ENCODE measurements around the gene EEFSEC.

EEFSEC gene

DNA sequence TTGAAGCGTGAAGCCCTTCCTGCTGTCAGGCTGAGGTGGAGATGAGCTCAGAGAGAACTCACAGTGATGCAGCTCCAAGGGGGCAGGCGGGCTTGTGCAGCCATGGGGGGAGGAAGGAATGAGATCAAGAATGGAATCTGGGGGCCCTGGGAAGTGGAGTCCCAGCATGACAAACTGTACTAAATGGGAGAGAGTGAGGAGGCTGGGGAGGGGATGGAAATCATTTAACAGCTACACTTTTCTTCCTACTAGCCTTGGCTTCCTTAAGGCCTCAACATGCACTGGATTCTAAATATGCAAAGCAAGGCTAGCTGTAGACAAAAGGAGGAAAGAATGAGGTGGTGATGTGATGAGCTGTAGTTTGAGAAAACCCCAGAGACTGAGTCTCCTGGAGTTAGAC is 133.9 kb downstream of the EEFSEC start:
- no peak for DNase-seq (ENCODE audit: low read depth)

GRCh38 chr3:128289534-128289933 is 136.3 kb downstream of the EEFSEC start:
- DNase-seq (ENCODE audit: low read depth), result no peak

- no peak for DNase-seq (ENCODE audit: low read depth)
These were observed 137.2 kb downstream of the EEFSEC start for GRCh38 chr3:128290484-128290883.

DNA sequence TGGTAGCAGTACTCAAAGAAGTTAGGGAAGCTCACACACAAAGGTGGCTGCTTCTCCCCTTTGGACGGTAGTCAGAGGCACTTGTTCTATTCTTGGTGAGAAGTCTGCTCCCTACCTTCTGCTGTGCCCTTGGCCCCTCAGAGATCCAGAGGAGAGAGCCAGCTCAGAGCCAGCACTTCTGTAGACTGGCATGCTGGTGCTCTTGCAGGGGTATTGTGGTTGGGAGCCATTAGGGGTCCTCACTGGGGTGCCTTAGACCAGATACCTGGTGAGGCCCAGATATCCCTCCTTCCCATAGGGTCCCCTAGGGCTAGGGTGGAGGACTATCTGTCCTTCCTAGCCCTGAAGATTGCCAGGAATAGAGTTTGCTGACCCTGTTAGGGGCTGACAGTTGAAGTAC is 140.6 kb downstream of the EEFSEC start:
- no peak for DNase-seq (ENCODE audit: low read depth)

DNA sequence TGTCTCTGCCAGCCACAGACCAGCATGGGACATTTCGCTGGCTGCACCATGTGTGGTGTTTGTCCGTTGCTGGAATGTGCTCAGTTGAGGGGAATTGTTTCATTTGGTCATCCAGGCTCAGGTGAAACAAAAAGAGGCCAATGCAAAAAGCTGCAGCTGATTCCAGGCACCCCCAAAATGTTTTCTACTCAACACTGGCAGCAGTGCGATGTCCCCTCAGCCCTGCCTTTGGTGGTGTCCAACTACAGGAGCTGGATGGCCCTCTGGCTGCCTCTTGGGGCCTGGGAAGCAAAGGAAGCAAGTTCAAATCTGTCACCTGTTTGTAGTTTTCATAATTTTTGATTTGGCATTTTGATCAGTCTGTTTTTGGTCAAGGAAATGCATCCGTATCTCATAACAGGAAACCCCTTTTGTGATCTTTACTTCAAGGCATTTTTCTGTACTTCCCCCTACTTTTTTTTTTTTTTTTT is 141.8 kb downstream of the EEFSEC start:
- no peak for DNase-seq (ENCODE audit: low read depth)

DNA sequence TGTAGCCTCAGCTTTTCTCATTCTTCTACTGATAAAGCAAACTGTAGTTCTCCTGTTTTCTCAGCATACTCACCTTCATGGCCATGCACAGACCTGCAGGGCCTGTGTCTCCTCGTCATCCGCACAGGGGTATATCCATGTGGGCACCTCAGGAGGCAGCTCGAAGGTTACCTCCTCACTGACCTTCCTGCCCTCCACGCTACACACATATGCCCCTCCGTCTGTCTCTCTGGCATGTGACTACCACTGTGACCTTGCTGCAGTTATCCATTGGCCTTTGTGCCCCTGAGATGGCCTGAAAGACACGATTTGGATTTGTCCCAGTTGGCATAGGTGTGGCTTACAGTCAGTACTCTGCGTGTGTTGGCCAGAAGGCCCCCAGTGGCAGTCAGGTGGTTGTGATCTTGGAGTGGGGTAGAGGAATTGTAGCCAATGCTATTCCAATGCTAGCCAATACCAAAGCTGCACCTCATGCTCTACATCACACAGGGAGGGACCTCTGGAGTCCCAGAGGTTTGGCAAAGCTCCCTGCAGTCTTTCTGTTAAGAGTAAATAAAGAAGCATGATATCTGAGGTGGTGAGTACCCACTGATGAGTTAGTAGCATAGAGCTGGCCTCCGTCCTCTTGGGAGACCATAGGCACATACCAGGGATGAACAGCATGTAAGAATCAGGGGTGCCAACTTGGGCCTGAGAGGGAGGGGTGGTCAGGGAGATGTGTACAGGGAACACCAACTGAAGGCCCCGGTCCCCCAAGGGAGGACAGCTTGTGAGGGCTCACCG is 143.4 kb downstream of the EEFSEC start:
- DNase-seq (ENCODE audit: low read depth), result no peak

GRCh38 chr3:128297401-128298138 is 144.3 kb downstream of the EEFSEC start:
- peak; percentile 84 for DNase-seq (ENCODE audit: low read depth)

DNA sequence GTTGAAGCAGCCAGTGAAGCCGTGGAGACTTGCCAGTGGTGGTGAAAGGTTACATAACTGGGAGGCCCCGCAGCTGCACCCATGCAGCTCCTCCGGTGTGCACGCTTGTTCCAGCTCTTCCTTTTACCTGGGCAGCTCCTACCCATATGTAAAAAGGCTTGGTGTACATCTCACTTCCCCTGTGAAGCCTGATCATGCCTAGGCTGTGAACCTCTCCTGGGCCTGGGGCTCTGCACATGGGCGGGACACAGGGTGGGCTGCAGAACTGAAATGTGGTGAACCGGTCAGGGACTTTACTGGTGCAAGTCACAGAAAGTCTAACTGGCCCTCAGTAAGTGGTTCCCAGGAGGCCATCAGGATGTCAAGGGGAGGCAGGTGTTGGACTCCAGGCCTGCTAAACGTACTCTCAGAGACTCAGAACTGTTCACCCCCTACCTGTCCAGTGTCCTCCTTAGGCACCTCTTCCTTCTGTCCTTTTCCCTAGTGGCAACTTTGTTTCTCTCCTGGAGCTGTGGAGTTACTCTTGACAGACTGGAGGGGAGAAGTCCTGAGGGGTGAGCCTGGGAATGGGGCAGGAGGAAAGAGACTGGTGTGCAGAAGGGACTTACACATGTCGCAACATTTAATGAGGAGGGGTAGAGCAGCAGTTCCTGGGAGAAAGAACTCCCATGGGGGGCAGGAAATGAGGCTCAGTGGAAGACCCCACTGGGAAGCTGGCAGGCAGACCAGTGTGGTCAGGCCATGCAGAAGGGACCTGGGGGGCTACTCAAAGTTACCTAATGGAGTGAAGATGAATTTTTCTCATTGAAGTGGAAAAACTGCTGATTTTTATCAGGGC is 148.1 kb downstream of the EEFSEC start:
- DNase-seq (ENCODE audit: low read depth), result no peak

DNA sequence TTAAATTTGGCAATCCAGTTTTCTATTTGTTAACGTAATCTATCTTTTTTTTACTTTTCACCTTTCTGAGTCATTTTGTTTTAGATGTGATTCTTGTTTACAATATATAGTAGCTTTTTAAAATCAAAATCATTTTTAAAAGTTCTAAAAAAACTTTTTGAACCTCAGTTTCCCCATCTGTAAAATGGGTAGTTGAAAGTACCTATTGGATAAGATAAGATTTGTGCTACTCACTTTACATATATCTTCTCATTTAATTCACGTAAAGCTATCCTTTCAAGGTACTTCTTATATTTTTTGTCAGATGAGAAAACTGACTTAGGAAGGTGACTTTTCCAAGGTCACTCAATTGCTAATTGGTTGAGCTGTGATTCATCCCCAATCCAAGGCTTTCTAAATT is 153.2 kb downstream of the EEFSEC start:
- DNase-seq (ENCODE audit: low read depth), result no peak

DNA sequence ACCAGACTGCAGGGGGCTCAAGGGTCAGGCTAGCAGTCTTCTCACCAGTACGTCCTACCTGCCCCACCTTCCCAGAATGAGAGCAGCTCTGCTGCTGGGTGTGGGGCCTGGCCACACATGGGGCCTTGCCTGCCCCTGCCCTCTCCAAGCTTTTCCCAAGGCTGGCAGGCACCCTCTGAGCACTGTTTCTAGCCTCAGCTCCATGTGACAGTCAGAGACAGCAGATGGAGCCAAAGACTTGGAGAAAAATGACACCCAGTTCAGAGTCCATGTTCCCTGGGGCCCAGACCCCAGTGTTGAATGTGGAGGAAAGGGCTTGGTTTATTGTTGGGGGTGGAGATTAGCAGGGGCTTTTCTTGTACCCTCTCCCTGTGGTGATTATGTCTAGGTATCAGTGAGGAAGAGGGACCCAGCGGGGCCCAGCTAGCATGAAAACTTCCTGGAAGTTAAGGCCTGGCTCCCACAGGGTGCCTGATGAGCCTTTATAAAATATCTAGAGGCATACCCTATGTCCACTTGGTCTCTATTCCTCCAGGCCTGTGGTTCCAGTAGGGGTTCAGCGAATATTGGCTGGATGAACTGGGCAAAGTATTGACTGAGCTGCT is 153.8 kb downstream of the EEFSEC start:
- peak; percentile 24 for DNase-seq (ENCODE audit: low read depth)

- no peak for DNase-seq (ENCODE audit: low read depth)
These were observed 154.6 kb downstream of the EEFSEC start for GRCh38 chr3:128307781-128308469.

DNA sequence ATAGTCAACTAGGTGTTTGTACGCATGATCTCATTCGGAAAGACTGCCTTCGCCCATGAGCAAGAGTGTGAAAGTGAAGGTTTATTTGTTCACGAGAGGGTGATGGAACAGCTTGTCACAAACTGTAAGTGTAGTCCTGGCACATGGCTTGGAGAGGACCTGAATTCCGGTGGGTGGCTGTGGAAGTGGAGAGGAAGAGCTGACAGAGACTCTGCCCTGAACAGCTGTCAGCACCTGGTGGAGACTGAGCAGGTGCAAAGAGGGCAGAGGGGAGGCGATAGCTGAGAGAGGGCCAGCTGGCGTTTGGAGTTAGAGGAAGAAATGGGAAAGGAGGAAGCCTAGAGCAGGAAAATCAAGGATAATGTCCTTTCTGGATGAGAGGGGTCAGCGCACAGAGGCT is 155.7 kb downstream of the EEFSEC start:
- no peak for DNase-seq (ENCODE audit: low read depth)

- no peak for DNase-seq (ENCODE audit: low read depth)
These were observed 157.2 kb downstream of the EEFSEC start for GRCh38 chr3:128310286-128311058.

DNA sequence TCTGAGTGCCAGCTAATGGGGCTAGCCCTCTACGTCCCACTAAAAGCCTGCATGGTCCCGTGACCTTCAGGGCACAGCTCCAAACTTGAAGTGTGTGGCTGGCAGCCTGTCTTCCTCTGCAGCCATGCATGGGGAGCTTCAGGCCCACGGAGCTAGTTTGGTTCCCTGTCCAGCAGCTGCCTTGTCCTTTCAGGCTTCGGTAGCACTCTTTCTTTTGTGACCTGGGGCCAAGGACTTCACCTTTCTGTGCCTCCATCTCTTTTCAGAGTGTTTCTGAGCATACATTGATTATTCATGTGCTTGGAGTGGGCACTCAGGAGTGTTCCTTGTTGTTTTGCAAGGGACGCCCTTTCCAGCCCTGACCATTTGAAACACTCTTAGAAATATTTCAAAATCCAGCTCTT is 158.2 kb downstream of the EEFSEC start:
- no peak for DNase-seq (ENCODE audit: low read depth)

- no peak for DNase-seq (ENCODE audit: low read depth)
These were observed 159.0 kb downstream of the EEFSEC start for GRCh38 chr3:128312271-128312670.

DNA sequence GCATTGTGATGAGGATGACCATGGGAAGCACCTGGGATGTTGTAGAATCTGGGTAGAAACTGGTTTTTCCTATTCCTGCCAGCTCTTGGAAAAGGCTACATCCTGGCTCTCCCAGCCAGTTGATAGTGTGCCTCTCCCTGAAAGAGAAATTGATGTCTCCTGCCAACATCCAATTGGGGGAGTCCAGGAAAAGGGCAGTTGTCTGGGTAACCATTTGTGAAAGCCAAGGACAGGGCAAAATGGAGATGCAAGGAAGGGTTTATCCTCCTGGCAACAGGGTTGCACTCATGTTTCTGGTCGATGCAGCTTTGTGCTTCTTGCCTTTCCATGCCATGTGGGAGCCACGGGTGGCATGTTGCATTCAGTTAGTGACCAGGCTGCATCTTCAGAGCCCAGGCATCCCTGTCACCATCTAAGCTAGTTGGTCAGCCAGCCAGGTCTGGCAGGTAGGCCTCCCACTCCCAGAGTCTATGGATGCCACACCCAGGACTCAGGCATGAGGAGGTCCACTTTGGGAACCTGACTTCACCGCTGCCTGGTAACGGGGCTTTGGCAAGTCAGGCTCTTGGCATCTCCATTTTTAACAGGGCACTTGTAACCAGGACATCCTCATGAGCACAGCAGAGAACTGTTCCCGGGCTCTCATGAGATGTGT is 159.9 kb downstream of the EEFSEC start:
- DNase-seq (ENCODE audit: low read depth), result no peak

GRCh38 chr3:128313935-128314334 is 160.7 kb downstream of the EEFSEC start:
- DNase-seq (ENCODE audit: low read depth), result no peak

DNA sequence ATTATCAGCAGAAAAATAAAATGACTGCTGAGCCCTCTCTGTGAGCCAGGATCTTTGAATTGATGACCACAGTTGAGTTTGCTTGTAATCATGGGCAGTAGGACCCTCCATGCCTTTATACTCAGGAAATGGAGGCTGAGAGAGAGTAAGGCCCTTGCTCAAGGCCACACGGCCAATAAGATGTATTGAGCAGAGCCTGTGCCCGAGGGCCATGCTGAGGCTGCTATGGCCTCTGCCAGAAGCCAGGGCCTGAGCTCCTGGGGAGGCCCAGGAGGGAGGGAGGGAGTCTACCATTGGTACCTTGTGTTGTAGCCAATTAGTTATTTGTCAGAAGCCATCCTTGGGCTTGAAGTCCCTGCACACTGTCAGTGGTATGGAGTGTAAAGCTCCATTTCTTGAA is 162.0 kb downstream of the EEFSEC start:
- DNase-seq (ENCODE audit: low read depth), result no peak

DNA sequence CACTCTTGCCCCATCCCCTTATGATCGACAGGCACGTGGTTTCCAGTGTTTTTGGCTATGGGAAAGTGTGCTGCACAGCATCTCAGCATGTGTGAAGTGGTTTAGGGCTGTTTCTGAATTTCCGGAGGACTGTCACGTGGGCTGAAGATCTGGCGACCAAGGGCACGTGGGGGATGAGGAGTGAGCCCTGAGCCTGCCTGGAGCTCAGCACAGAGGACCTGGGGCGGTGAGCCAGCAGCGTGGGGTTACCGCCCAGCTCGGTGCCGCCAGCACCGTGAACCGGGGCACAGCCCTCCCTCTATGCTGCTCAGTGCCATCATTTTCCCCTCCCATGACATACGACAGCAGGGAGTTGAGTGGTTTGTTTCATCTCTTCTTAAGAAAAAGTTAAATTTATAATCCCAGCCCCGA is 163.2 kb downstream of the EEFSEC start:
- DNase-seq (ENCODE audit: low read depth), result peak; percentile 19

DNA sequence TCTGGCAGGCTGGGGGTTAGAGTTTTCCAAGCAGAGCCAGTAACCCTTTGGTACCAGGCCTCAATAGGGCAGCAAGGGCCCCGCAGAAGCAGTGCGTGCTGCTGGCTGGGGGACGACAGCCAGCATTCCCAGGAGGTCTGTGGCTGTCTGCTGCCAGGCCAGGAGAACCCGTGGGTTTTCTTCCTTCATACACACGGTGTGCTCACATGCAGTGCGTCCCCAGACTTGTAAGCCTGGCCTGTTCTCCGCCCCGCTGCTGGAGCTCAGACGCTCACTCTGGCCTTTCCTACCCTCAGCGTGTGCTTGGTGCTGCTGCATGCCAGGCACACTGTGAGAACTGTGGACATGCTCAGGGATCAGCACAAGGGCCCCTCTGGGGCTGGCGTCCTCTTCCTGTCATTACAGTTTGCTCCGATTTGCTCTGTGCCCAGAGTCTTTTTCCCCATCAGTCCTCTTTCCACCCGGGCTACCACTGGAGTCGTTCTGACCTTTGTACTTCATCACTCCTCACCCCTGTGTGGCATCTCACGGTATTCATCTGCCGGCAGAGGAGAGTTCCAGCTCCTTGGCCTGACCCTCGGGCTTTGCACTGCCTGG is 163.9 kb downstream of the EEFSEC start:
- DNase-seq (ENCODE audit: low read depth), result no peak
